SK-N-MC (cell line): ENCODE measurements around the gene SCRG1.

Experiments used
- DNase-seq: peaks from one replicate; pipeline ENCODE4 v3.0.0-alpha.2; 2011; ENCODE audit warnings: low read depth, low spot score
- H3K27ac ChIP-seq: fragments of 200-600 bp; sonication (generic); 2 replicates; pipeline ENCODE4 v1.5.1; 2016; ENCODE audit warnings: mixed run types
- H3K36me3 ChIP-seq: fragments of 200-600 bp; sonication (generic); 2 replicates; pipeline ENCODE4 v1.6.1; 2017; ENCODE audit warnings: antibody characterized with exemption, low read length, mixed read lengths; ENCODE audit not compliant: insufficient read depth
- H3K4me3 ChIP-seq: fragments of 200-600 bp; sonication (generic); 2 replicates; pipeline ENCODE4 v1.5.1; 2016
- H3K9ac ChIP-seq: fragments of 200-600 bp; sonication (generic); 2 replicates; pipeline ENCODE4 v1.8.0; 2017; ENCODE audit warnings: mixed run types, mixed read lengths; ENCODE audit not compliant: insufficient read length
- H3K9me3 ChIP-seq: fragments of 200-600 bp; sonication (generic); 2 replicates; pipeline ENCODE4 v1.6.1; 2017; ENCODE audit warnings: low read depth, mild to moderate bottlenecking, antibody characterized with exemption, low read length, moderate library complexity, mixed read lengths
- EZH2 ChIP-seq: fragments of 200-600 bp; sonication (generic); IDR thresholded peaks from one replicate; pipeline ENCODE4 v1.6.1; 2017; ENCODE audit warnings: antibody characterized with exemption
- FOXP2 ChIP-seq: optimal IDR thresholded peaks from 2 replicates; pipeline ENCODE3; 2011; ENCODE audit warnings: mild to moderate bottlenecking, moderate library complexity; ENCODE audit not compliant: insufficient read depth; ENCODE audit errors: extremely low read length, control extremely low read depth
- POLR2AphosphoS5 ChIP-seq: IDR thresholded peaks from 2 replicates; pipeline ENCODE4 v1.6.1; 2012; ENCODE audit warnings: mild to moderate bottlenecking, low read depth, low read length, borderline replicate concordance

SCRG1 gene

GRCh38 chr4:173415885-173416653, 17.2 kb upstream of the SCRG1 start:
- no peak overlapping the region for H3K4me3 ChIP-seq
- DNase-seq, result no peak
- no peaks in the 10 kb centered on the region for H3K9me3 ChIP-seq
- peak overlapping the region; percentile 73 for H3K27ac ChIP-seq
- H3K9ac ChIP-seq, result peak overlapping the region; percentile 15
- no peaks in the 10 kb centered on the region; the same call in 1 of the 2 replicates for H3K36me3 ChIP-seq
- no peak for TF ChIP-seq POLR2AphosphoS5
- TF ChIP-seq FOXP2, result no peak
- TF ChIP-seq EZH2, result no peak

GRCh38 chr4:173415092-173415491, 16.2 kb upstream of the SCRG1 start:
- peak overlapping the region; percentile 73 for H3K27ac ChIP-seq
- DNase-seq, result peak; percentile 85

GRCh38 chr4:173414456-173414855, 15.5 kb upstream of the SCRG1 start:
- DNase-seq, result no peak
- Histone ChIP-seq H3K9me3 (no peaks in the 10 kb centered on the region), H3K36me3 (no peaks in the 10 kb centered on the region), H3K27ac (peak overlapping the region; percentile 73), H3K9ac (no peak overlapping the region), H3K4me3 (peak overlapping the region; percentile 17; the same call in 1 of the 2 replicates)
- no peak for TF ChIP-seq POLR2AphosphoS5
- no peak for TF ChIP-seq EZH2
- no peak for TF ChIP-seq FOXP2

More at GRCh38 chr4:173415092-173415491, 16.2 kb upstream of the SCRG1 start:
- no peaks in the 10 kb centered on the region for H3K9me3 ChIP-seq
- TF ChIP-seq FOXP2 (peak; percentile 29), POLR2AphosphoS5 (peak; percentile 56; the same call in 1 of the 2 replicates), EZH2 (no peak)
- no peaks in the 10 kb centered on the region for H3K36me3 ChIP-seq
- H3K4me3 ChIP-seq, result peak overlapping the region; percentile 17
- peak overlapping the region; percentile 15 for H3K9ac ChIP-seq

- Histone ChIP-seq H3K36me3 (no peaks in the 10 kb centered on the region), H3K9me3 (no peaks in the 10 kb centered on the region), H3K9ac (no peak overlapping the region), H3K4me3 (peak overlapping the region; percentile 17), H3K27ac (peak overlapping the region; percentile 79)
- TF ChIP-seq POLR2AphosphoS5 (0 out of 2 replicates have a peak, but pooled peaks have one; percentile 16), FOXP2 (no peak), EZH2 (no peak)
- DNase-seq, result peak; percentile 88
Observed at GRCh38 chr4:173413036-173413435, 14.1 kb upstream of the SCRG1 start.

- no peak overlapping the region for H3K9ac ChIP-seq
- H3K27ac ChIP-seq, result no peak overlapping the region
- no peak overlapping the region for H3K4me3 ChIP-seq
- no peaks in the 10 kb centered on the region for H3K9me3 ChIP-seq
- DNase-seq, result no peak
- H3K36me3 ChIP-seq, result peaks cover 6% of the 10 kb centered on the region
- TF ChIP-seq POLR2AphosphoS5 (no peak), EZH2 (no peak), FOXP2 (no peak)
Observed at GRCh38 chr4:173411106-173411693, 12.3 kb upstream of the SCRG1 start.

- no peaks in the 10 kb centered on the region for H3K9me3 ChIP-seq
- DNase-seq, result no peak
- H3K27ac ChIP-seq, result no peak overlapping the region
- peaks cover 17% of the 10 kb centered on the region for H3K36me3 ChIP-seq
- no peak overlapping the region for H3K9ac ChIP-seq
- TF ChIP-seq EZH2 (no peak), POLR2AphosphoS5 (no peak)
- no peak overlapping the region for H3K4me3 ChIP-seq
Observed at GRCh38 chr4:173410079-173410478, 11.2 kb upstream of the SCRG1 start.

GRCh38 chr4:173405840-173406606, 7.1 kb upstream of the SCRG1 start:
- H3K27ac ChIP-seq, result no peak overlapping the region
- no peaks in the 10 kb centered on the region for H3K9me3 ChIP-seq
- TF ChIP-seq POLR2AphosphoS5 (no peak), EZH2 (no peak), FOXP2 (no peak)
- no peak overlapping the region for H3K4me3 ChIP-seq
- no peak for DNase-seq
- peaks cover 18% of the 10 kb centered on the region for H3K36me3 ChIP-seq
- no peak overlapping the region for H3K9ac ChIP-seq

GRCh38 chr4:173404296-173404865, 5.5 kb upstream of the SCRG1 start:
- Histone ChIP-seq H3K9me3 (no peaks in the 10 kb centered on the region), H3K27ac (no peak overlapping the region), H3K9ac (no peak overlapping the region), H3K36me3 (peaks cover 18% of the 10 kb centered on the region), H3K4me3 (no peak overlapping the region)
- TF ChIP-seq POLR2AphosphoS5, result no peak
- TF ChIP-seq FOXP2, result no peak
- TF ChIP-seq EZH2, result no peak
- no peak for DNase-seq

- H3K9ac ChIP-seq, result no peak overlapping the region
- no peak overlapping the region for H3K4me3 ChIP-seq
- H3K36me3 ChIP-seq, result peaks cover 18% of the 10 kb centered on the region
- TF ChIP-seq EZH2, result no peak
- TF ChIP-seq FOXP2, result no peak
- no peak for TF ChIP-seq POLR2AphosphoS5
- no peak for DNase-seq
- H3K27ac ChIP-seq, result no peak overlapping the region
- H3K9me3 ChIP-seq, result no peaks in the 10 kb centered on the region
Observed at GRCh38 chr4:173403051-173403450, 4.1 kb upstream of the SCRG1 start.
